Measurements from ENCODE around the gene NAE1.

Gene NAE1

GRCh38 chr16:66862023-66862520 lies 31.3 kb upstream of the NAE1 start:
- Histone ChIP-seq H3K9me3 (ENCODE audit: control insufficient read depth, low read length) (no peaks in the 10 kb centered on the region), H3K36me3 (ENCODE audit: control insufficient read depth, insufficient read depth, low read length) (no peaks in the 10 kb centered on the region), H3K4me1 (ENCODE audit: control insufficient read depth, insufficient read depth, low read length, poor library complexity, severe bottlenecking) (peaks cover 3% of the 10 kb centered on the region), H3K27ac (ENCODE audit: low read depth, low read length, severe bottlenecking) (no peak overlapping the region), H3K4me3 (ENCODE audit: extremely low read depth, insufficient read depth, low read length, poor library complexity, severe bottlenecking) (no peak overlapping the region)
- WGBS, 2 experiments (ENCODE audit: insufficient coverage in 2 of 2): 88 to 96% methylated on average over 7 of the region's 8 CpGs

- Histone ChIP-seq H3K9me3 (ENCODE audit: control insufficient read depth, low read length) (no peaks in the 10 kb centered on the region), H3K36me3 (ENCODE audit: control insufficient read depth, insufficient read depth, low read length) (no peaks in the 10 kb centered on the region), H3K27ac (ENCODE audit: low read depth, low read length, severe bottlenecking) (no peak overlapping the region), H3K4me3 (ENCODE audit: extremely low read depth, insufficient read depth, low read length, poor library complexity, severe bottlenecking) (no peak overlapping the region), H3K4me1 (ENCODE audit: control insufficient read depth, insufficient read depth, low read length, poor library complexity, severe bottlenecking) (peaks cover 3% of the 10 kb centered on the region)
- 92 to 93% methylated on average over 3 of the region's 3 CpGs for WGBS, 2 experiments (ENCODE audit: insufficient coverage in 2 of 2)
Observed at GRCh38 chr16:66859397-66860068, 28.8 kb upstream of the NAE1 start.

- H3K4me3 ChIP-seq (ENCODE audit: extremely low read depth, insufficient read depth, low read length, poor library complexity, severe bottlenecking): no peak overlapping the region
- no peak overlapping the region for H3K27ac ChIP-seq (ENCODE audit: low read depth, low read length, severe bottlenecking)
- peaks cover 3% of the 10 kb centered on the region for H3K4me1 ChIP-seq (ENCODE audit: control insufficient read depth, insufficient read depth, low read length, poor library complexity, severe bottlenecking)
- WGBS, 2 experiments (ENCODE audit: insufficient coverage in 2 of 2): 81 to 93% methylated on average over 2 to 4 of the region's 4 CpGs
- no peaks in the 10 kb centered on the region for H3K9me3 ChIP-seq (ENCODE audit: control insufficient read depth, low read length)
- H3K36me3 ChIP-seq (ENCODE audit: control insufficient read depth, insufficient read depth, low read length): no peaks in the 10 kb centered on the region
Observed at GRCh38 chr16:66858740-66859396, 28.1 kb upstream of the NAE1 start.

GRCh38 chr16:66857437-66857836 lies 26.7 kb upstream of the NAE1 start:
- Histone ChIP-seq H3K4me3 (ENCODE audit: extremely low read depth, insufficient read depth, low read length, poor library complexity, severe bottlenecking) (no peak overlapping the region), H3K9me3 (ENCODE audit: control insufficient read depth, low read length) (no peaks in the 10 kb centered on the region), H3K36me3 (ENCODE audit: control insufficient read depth, insufficient read depth, low read length) (no peaks in the 10 kb centered on the region), H3K4me1 (ENCODE audit: control insufficient read depth, insufficient read depth, low read length, poor library complexity, severe bottlenecking) (peaks cover 3% of the 10 kb centered on the region), H3K27ac (ENCODE audit: low read depth, low read length, severe bottlenecking) (no peak overlapping the region)
- WGBS, 2 experiments (ENCODE audit: insufficient coverage in 2 of 2): 90 to 93% methylated on average over 2 to 3 of the region's 6 CpGs

GRCh38 chr16:66856801-66857200 lies 26.0 kb upstream of the NAE1 start:
- Histone ChIP-seq H3K36me3 (ENCODE audit: control insufficient read depth, insufficient read depth, low read length) (no peaks in the 10 kb centered on the region), H3K4me1 (ENCODE audit: control insufficient read depth, insufficient read depth, low read length, poor library complexity, severe bottlenecking) (peaks cover 3% of the 10 kb centered on the region), H3K4me3 (ENCODE audit: extremely low read depth, insufficient read depth, low read length, poor library complexity, severe bottlenecking) (no peak overlapping the region), H3K9me3 (ENCODE audit: control insufficient read depth, low read length) (no peaks in the 10 kb centered on the region), H3K27ac (ENCODE audit: low read depth, low read length, severe bottlenecking) (no peak overlapping the region)
- 100% methylated on average over 1 of the region's 2 CpGs for WGBS, 2 experiments (ENCODE audit: insufficient coverage in 2 of 2)

- Histone ChIP-seq H3K4me3 (ENCODE audit: extremely low read depth, insufficient read depth, low read length, poor library complexity, severe bottlenecking) (no peak overlapping the region), H3K4me1 (ENCODE audit: control insufficient read depth, insufficient read depth, low read length, poor library complexity, severe bottlenecking) (peaks cover 3% of the 10 kb centered on the region), H3K9me3 (ENCODE audit: control insufficient read depth, low read length) (no peaks in the 10 kb centered on the region), H3K27ac (ENCODE audit: low read depth, low read length, severe bottlenecking) (no peak overlapping the region), H3K36me3 (ENCODE audit: control insufficient read depth, insufficient read depth, low read length) (no peaks in the 10 kb centered on the region)
- WGBS, 2 experiments (ENCODE audit: insufficient coverage in 2 of 2): 90 to 94% methylated on average over 3 to 4 of the region's 6 CpGs
Observed at GRCh38 chr16:66856184-66856730, 25.5 kb upstream of the NAE1 start.

GRCh38 chr16:66853261-66854139 lies 22.7 kb upstream of the NAE1 start:
- H3K36me3 ChIP-seq (ENCODE audit: control insufficient read depth, insufficient read depth, low read length): no peaks in the 10 kb centered on the region
- 90 to 95% methylated on average over 12 to 14 of the region's 15 CpGs for WGBS, 2 experiments (ENCODE audit: insufficient coverage in 2 of 2)
- H3K9me3 ChIP-seq (ENCODE audit: control insufficient read depth, low read length): no peaks in the 10 kb centered on the region
- no peak overlapping the region for H3K27ac ChIP-seq (ENCODE audit: low read depth, low read length, severe bottlenecking)
- no peaks in the 10 kb centered on the region for H3K4me1 ChIP-seq (ENCODE audit: control insufficient read depth, insufficient read depth, low read length, poor library complexity, severe bottlenecking)
- H3K4me3 ChIP-seq (ENCODE audit: extremely low read depth, insufficient read depth, low read length, poor library complexity, severe bottlenecking): no peak overlapping the region

GRCh38 chr16:66851166-66851964 lies 20.6 kb upstream of the NAE1 start:
- Histone ChIP-seq H3K4me3 (ENCODE audit: extremely low read depth, insufficient read depth, low read length, poor library complexity, severe bottlenecking) (no peak overlapping the region), H3K4me1 (ENCODE audit: control insufficient read depth, insufficient read depth, low read length, poor library complexity, severe bottlenecking) (no peaks in the 10 kb centered on the region), H3K27ac (ENCODE audit: low read depth, low read length, severe bottlenecking) (no peak overlapping the region), H3K36me3 (ENCODE audit: control insufficient read depth, insufficient read depth, low read length) (no peaks in the 10 kb centered on the region), H3K9me3 (ENCODE audit: control insufficient read depth, low read length) (no peaks in the 10 kb centered on the region)
- 91 to 92% methylated on average over 9 to 13 of the region's 13 CpGs for WGBS, 2 experiments (ENCODE audit: insufficient coverage in 2 of 2)

GRCh38 chr16:66850115-66850815 lies 19.5 kb upstream of the NAE1 start:
- Histone ChIP-seq H3K36me3 (ENCODE audit: control insufficient read depth, insufficient read depth, low read length) (no peaks in the 10 kb centered on the region), H3K9me3 (ENCODE audit: control insufficient read depth, low read length) (no peaks in the 10 kb centered on the region), H3K27ac (ENCODE audit: low read depth, low read length, severe bottlenecking) (no peak overlapping the region), H3K4me3 (ENCODE audit: extremely low read depth, insufficient read depth, low read length, poor library complexity, severe bottlenecking) (no peak overlapping the region), H3K4me1 (ENCODE audit: control insufficient read depth, insufficient read depth, low read length, poor library complexity, severe bottlenecking) (no peaks in the 10 kb centered on the region)
- WGBS, 2 experiments (ENCODE audit: insufficient coverage in 2 of 2): 94 to 95% methylated on average over 8 to 11 of the region's 14 CpGs
